DMS114 treated with DMSO at 0.1 percent for 48 hours (cell line): ENCODE measurements around the gene SIX1.
A peak's percentile ranks its signal among the peaks of the same experiment; 100 is the strongest.

Source experiments
- DNase-seq: peaks from one replicate; lab custom pipeline; 2025; ENCODE audit not compliant: unreplicated experiment; lab: John Stamatoyannopoulos, UW

Gene SIX1

GRCh38 chr14:60648934-60649874 is at the start of gene SIX1:
SIX1 (minus strand) TSS chr14:60649477; CDS start chr14:60649189, 288 bp downstream.
- peak; percentile 55 for DNase-seq

GRCh38 chr14:60695327-60695726 is 46.0 kb upstream of the SIX1 start:
- DNase-seq = no peak

- no peak for DNase-seq
These were observed 42.3 kb upstream of the SIX1 start for GRCh38 chr14:60691383-60692113.

GRCh38 chr14:60686865-60687264 is 37.6 kb upstream of the SIX1 start:
- no peak for DNase-seq

- no peak for DNase-seq
These were observed 34.9 kb upstream of the SIX1 start for GRCh38 chr14:60684203-60684602.

GRCh38 chr14:60681271-60681670 is 32.0 kb upstream of the SIX1 start:
- no peak for DNase-seq

GRCh38 chr14:60680511-60680910 is 31.2 kb upstream of the SIX1 start:
- no peak for DNase-seq

- no peak for DNase-seq
These were observed 30.4 kb upstream of the SIX1 start for GRCh38 chr14:60679566-60680258.

- no peak for DNase-seq
These were observed 28.4 kb upstream of the SIX1 start for GRCh38 chr14:60677701-60678100.

GRCh38 chr14:60670989-60671388 is 21.7 kb upstream of the SIX1 start:
- no peak for DNase-seq

- no peak for DNase-seq
These were observed 19.3 kb upstream of the SIX1 start for GRCh38 chr14:60668431-60669112.

GRCh38 chr14:60665177-60665550 is 15.9 kb upstream of the SIX1 start:
- DNase-seq = no peak

GRCh38 chr14:60662982-60663381 is 13.7 kb upstream of the SIX1 start:
- no peak for DNase-seq

- DNase-seq = no peak
These were observed 12.4 kb upstream of the SIX1 start for GRCh38 chr14:60661721-60662120.

GRCh38 chr14:60658909-60659585 is 9.8 kb upstream of the SIX1 start:
- no peak for DNase-seq

GRCh38 chr14:60658211-60658690 is 9.0 kb upstream of the SIX1 start:
- no peak for DNase-seq

- DNase-seq = peak; percentile 42
These were observed 8.4 kb upstream of the SIX1 start for GRCh38 chr14:60657456-60658210.

- peak; percentile 42 for DNase-seq
These were observed 7.6 kb upstream of the SIX1 start for GRCh38 chr14:60656686-60657455.
